Left ventricle myocardium superior (tissue), 1 donor: ENCODE measurements around the gene GK. TPM values are rescaled to one million over a fixed set of nuclear protein-coding genes. Genes with fewer than 3 reads are reported as not detected.
A peak's percentile ranks its signal among the peaks of the same experiment; 100 is the strongest.
"Not testable (repeated sequence)": the region's sequence is repeated elsewhere in the genome, so short reads cannot be mapped to it uniquely, and the experiment has no call there.

Experiments
- ATAC-seq: fragments of 200-7000 bp; cut with Tn5 transposase; one replicate; pipeline ENCODE4 v1.9.1; 2020; ENCODE audit warnings: mild to moderate bottlenecking, moderate library complexity
- DNase-seq: peaks from one replicate; pipeline ENCODE4 v3.0.0-alpha.2; 2020
- intact Hi-C: fragments of 100-400 bp; cut with micrococcal nuclease; formaldehyde crosslinking; loops from one replicate; pipeline ENCODE4 v1.11.0; 2022
- total RNA-seq: library from RNA; stranded (reverse); fragmentation: NEBNext Ultra II Directional; extraction: Animal tissue kit (Norgen Biotek cat#: 25700); gene quantifications from one replicate; pipeline ENCODE4 v1.2.1, GENCODE V29; 2021
- donor health status: DM: no; HTN: yes; CAD: no; lungs with severe emphysema.

Gene GK
- total RNA-seq, 1 donor from 2014 or later: 8.2 TPM

DNA sequence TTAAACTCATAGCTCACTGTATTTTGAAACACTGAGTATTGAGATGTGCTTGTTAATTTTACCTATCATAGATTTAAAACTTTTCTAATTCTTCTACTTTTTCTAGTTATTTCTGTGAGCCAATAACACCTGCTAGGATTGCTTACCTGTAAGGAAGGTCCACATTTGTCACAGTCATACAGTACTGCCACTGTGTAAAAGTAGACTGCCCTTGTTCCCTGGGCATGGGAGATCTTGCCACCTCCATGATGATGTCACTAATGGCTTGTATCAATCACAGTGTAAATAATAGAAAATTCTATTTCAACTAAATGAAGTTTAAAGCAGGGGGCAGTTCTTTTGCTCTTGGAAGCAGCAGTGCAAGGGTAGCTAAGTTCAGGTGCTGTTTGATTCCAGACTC lies 35.9 kb downstream of the GK start:
- intact Hi-C loops: no loop called here
- ATAC-seq (no peak), DNase-seq (no peak)

DNA sequence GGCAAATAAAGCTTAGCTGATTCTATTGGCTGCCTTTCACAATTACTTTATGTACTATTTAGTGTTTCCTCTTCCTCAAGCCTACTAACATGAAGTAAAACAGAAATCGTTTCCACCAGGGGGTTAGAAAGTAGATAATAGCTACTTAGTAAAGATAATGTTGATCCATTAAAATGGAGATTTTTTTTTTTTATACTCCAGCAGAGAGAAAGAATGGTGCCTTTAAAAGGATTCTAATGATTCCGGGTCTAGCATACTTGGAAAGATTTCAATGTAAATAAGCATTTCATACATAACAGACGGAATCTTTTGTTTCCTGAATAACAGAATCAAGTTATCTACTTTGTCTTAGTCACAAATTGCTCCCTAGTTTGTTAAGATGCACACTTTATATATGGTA lies 37.1 kb downstream of the GK start:
- DNase-seq: no peak
- intact Hi-C loops: no loop called here
- ATAC-seq: no peak

DNA sequence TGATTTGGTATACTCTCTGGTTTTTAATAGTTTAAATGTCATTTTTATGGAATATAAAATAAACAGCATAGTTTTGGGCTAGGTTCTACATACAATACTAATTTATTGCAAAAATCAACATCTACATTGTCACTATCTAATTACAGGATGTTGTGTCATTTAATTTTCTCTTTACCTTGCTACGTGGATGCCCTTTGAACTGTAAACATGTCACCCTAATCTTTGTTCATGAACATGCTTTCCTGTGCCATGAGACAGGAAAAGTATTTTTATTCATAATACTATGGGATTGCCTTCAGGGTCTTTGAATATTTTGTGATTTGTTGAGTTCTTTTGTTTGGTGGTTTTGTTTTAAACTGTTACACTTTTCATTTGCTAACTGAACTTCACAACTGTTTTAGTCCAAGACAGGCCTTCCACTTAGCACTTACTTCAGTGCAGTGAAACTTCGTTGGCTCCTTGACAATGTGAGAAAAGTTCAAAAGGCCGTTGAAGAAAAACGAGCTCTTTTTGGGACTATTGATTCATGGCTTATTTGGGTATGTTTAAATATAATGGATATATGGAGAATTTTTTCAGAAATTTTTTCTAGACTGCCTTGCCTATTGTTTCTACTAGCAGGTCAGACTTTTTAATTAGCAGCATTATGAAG lies 40.9 kb downstream of the GK start:
- DNase-seq (no peak), ATAC-seq (no peak)
- intact Hi-C loops: no loop called here

DNA sequence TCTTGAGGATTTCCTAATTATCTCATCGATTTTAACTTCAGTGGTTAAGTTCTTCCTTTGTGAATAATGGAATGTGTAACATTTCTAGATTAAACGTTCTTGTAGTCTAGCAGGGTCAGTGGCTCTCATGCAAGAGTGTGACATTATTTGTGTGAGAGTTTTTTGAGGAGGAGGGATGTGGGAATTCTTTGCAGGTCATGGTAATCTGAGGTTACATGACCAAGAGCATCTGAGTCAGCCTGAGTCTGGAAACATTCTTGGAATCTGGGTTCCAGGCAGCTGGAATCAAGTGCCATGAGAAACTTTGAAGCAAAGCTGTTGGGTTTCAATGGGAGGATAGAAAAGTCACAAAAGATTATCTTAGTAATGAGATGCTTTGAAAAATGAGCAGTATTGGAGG lies 49.5 kb downstream of the GK start:
- ATAC-seq (no peak), DNase-seq (no peak)
- intact Hi-C loops: no loop called here

DNA sequence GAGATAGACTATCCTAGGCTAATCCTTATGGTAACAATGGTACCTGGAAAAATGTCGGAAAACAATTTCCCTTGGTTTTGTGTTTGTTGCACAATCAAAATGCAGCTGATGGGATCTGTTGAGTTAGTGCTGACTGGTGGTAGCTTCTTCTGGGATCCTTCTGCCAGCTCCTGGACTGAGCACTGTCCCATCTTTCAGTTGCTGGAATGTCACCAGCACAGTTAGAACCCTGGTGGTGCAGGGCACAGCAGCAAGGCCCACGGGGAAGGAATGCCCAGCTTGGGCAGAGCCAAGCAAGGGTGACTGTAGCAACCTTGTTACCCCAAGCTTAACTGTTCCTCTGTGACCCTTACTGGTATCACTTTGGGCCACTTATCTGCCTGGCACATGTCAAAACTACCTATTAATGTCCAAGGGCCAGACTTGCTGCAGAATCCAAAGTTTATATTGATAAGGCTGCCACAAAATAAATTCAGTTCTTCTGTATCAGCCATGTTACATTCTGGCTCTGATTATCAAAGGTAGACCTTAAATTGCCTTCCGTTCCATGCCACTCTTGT lies 53.1 kb downstream of the GK start:
- intact Hi-C loops: no loop called here
- ATAC-seq: no peak
- no peak for DNase-seq

DNA sequence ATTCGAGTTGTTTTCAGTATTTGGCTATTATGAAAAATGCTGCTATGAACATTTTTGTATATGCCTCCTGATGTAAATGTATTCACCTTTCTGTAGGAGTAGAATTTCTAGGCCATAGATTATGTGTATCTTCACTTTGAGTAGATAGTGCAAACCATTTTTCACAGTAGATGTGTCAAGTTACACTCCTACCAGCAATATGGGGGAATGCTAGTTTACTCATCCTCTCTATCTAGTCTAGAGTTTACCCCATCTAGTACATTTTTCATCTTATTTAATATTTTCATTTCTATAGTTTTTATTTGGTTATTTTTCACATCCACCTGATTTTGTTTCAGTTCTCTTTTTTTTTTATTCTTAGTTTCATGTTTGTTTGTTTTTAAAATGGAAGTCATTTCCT lies 59.0 kb downstream of the GK start:
- ATAC-seq (no peak), DNase-seq (no peak)
- intact Hi-C loops: loop anchor here (10.0 kb wide), 1 partner anchor 137 kb away; the partner anchor contains the start of gene TASL

DNA sequence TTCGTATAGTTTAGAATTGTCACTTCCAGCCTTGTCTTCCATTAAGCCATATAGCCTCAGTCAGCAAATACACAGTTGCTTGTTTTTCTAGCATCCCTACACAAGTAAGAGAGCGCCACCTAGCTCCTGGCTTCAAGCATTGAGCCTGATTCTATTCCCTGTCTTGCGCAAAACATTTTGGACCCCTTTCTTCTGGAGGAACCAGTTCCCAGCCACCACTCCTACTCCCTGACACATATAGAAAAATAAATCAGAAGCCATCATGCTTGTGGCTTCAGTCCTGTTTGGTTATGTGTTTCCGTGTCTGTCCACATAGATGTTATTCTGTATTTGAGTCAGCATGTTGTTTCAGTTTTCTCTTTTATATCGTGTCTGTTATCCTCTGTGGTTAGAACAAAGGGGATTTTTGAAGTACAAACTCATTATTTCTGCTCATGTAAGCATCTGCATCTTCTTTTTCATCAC lies 59.9 kb downstream of the GK start:
- intact Hi-C loops: loop anchor here (10.0 kb wide), 1 partner anchor 138 kb away; the partner anchor contains the start of gene TASL
- ATAC-seq: no peak
- peak; percentile 25 for DNase-seq

DNA sequence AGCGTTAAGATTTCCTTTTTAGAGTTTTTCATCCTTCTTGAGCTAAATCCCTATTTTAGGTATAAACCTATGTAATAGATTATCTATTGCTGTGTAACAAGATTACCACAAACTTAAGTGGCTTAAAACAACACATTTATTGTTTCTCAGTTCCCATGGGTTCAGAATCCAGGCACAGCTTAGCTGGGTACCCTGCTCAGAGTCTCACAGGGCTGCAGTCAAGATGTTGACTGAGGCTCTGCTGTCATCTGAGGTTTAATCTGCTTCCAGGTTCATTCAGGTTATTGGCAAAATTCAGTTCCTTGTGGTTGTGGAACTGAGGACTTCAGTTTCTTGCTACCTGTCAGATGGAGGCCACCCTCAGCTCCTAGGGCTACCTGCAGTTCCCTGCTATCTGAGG lies 60.9 kb downstream of the GK start:
- intact Hi-C loops: loop anchor here (10.0 kb wide), 1 partner anchor 139 kb away; the partner anchor contains the start of gene TASL
- no peak for DNase-seq
- no peak for ATAC-seq

DNA sequence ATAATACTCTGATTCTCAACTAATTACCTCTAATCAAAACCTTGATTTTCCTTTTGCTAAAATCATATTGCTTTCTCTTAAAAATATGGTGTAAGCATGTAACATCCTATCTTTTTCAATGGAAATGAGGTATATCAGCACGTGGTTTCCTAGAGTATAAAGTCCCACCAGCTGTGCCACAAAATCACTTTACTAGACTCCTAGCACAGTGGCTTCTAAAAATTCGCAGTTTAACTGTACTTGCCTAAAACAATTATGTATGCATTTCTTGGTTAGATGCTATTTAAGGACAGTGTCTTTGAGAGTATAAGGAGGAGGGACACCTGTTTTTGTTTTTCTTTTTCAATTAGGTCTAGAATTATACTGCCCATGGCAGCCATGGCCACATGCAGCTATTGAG lies 62.8 kb downstream of the GK start:
- ATAC-seq: no peak
- intact Hi-C loops: loop anchor here (10.0 kb wide), 1 partner anchor 141 kb away; the partner anchor contains the start of gene TASL
- DNase-seq: no peak

DNA sequence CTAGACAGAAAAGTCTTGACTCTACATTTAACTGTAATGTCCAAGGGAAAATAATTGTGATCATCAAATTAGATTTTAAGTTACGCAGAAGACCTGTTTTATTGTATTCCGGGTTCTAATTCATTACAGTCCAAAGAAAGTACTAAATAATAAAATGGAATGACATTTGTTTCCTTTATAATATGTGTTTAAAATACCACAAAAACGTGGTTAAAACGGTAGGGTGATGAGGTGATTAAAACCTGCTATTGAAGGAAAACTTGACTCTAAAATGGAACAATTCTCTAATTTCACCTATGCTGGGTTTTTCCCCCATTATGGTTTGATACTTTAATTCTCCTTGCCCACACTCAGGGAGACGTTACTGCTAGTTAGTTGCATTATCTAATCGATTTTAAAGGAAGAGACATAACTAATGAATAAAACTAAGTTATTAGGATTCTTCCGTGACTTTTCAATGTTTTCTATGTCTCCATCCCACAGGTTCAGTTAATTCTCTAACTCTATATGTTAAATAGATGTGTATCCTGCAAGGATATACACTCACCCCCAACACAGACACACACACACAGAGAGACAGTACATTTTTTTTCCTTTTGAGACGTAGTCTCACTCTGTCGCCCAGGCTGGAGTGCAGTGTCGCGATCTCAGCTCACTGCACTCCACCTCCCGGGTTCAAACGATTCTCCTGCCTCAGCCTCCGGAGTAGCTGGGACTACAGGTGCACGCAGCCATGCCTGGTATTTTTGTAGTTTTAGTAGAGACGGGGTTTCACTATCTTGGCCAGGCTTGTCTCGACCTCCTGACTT lies 80.8 kb downstream of the GK start:
- intact Hi-C loops: no loop called here
- ATAC-seq: no peak
- no peak for DNase-seq

DNA sequence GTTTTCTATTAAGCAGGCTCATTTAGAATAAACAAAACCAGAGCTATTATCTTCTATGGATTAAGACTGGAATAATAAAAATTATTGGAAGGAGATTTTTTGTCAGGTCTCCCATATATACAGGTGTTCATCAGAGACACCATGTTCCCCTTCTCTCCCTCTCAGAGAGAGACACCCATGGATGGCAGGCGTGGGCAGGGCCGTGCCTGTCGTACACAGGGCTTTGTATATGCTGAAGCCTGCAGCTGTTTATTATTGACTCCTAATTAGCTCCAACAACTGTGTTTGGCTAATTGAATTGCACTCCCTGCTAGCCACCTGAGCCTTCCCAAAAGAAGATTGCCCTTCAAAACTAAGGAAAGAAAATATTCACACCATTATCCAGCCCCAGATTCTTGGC lies 81.6 kb downstream of the GK start:
- DNase-seq: no peak
- no peak for ATAC-seq
- intact Hi-C loops: no loop called here

DNA sequence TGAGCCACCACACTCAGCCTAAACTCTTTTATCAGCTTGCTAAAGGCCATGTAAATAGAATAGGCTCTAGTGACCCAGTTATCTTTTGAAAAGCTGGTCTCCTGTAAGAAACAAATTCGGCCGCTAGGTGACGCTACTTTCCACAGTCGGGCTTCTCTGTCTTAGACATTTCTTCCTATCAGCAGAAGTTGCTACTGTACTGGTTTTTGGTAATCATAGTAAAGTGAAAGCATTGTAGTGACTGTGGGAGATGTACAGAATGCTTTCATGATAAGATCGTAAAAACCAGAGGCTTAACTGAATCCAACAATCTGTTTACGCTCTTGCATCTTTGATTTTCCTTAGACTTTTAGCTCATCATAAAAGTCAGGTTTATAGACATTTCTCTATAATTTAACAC lies 82.6 kb downstream of the GK start:
- intact Hi-C loops: no loop called here
- ATAC-seq (peak; percentile 25), DNase-seq (no peak)

DNA sequence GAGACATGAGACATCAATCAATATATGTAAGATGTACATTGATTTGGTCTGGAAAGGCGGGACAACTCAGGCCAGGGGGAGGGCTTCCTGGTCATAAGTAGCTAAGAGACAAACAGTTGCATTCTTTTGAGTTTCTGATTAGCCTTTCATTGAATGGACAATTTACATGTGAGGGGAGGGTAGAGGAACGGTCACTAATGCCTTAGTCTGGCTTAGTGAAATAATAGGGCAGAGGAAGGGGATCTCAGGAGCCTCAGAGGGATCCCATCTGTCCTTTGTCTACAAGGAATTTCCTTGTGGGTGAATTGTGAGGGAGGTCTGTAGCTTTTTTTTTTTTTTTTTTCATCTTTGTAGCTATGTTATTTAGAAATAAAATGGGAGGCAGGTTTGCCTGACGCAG lies 88.3 kb downstream of the GK start:
- DNase-seq: no peak
- intact Hi-C loops: no loop called here
- no peak for ATAC-seq

DNA sequence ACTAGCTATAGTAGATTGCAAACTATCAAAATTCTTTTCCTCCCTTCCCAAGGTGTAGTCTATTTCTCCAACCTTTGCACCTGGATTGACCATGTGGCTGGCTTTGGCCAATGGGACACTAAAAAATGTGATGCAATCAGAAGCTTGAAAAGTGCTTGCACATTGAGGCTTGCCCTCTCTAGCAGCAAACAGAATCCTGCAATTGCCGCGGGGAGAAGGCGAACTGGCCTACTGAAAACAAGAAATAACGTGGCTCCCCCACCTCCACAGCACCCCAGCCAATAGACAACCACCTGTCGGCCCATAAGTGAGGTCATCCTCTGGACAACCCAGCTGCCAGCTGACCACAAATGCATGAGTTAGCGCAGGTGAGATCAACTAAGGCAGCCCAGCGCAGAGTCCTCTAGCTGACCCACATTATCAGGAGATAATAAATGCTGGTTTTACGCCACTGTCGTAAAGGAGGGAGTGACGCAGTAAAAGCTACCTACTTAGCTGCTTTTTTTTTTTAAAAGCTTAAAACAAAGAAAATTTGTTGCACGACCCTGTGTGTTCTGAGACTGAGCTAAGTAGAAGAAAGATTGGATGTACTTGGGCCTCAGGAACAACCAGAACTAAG lies 95.2 kb downstream of the GK start:
- ATAC-seq (no peak), DNase-seq (no peak)
- intact Hi-C loops: no loop called here

DNA sequence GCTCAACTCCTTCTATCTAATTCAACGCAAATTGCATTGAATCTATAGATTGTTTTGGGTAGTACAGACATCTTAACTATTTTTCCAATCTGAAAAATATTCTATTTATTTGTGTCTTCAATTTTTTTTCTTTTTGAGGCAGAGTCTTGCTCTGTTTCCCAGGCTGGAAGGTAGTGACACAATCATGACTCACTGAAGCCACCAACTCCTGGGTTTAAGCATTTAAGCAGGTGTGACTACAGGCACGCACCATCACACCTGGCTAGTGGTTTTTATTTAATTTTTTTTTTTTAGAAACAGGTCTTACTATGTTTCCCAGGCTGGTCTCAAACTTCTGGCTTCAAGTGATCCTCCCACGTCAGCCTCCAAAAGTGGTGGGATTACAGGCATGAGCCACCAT lies 98.3 kb downstream of the GK start:
- ATAC-seq (no peak), DNase-seq (no peak)
- intact Hi-C loops: no loop called here

DNA sequence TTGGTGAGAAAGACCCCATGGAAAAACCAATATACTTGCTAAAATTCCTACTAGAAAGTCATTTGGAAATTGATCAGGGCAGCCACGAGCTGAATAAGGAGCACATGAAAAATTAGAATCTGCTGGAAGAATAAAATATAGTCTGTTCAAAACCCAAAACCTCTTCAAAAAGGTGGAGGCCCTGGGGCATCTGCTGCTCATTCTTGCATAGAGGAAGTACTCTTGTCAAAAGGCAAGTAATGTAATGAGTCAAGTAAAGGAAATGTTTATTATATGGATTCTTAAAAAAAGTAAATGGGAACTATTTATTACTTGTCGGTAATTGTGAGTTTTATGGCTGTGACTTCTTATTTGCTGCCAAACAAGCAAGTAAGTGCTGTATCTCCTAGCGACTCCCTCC lies 109.5 kb downstream of the GK start:
- DNase-seq: no peak
- intact Hi-C loops: no loop called here
- no peak for ATAC-seq

DNA sequence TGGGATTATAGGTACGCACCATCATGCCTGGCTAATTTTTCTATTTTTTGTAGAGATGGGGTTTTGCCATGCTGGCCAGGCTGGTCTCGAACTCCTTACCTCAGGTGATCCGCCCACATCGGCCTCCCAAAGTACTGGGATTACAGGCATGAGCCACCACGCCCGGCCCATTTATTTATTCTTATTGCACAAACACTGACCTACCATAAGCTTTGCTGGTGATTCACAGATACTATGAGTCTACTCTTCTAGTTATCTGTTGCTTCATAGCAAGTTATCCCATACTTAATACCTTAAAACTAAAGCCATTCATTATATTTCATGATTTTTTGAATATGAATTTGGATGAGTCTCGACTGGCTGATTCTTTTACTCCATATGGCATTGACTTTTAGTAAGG lies 120.5 kb downstream of the GK start:
- ATAC-seq, DNase-seq, intact Hi-C loops: not testable (repeated sequence)

DNA sequence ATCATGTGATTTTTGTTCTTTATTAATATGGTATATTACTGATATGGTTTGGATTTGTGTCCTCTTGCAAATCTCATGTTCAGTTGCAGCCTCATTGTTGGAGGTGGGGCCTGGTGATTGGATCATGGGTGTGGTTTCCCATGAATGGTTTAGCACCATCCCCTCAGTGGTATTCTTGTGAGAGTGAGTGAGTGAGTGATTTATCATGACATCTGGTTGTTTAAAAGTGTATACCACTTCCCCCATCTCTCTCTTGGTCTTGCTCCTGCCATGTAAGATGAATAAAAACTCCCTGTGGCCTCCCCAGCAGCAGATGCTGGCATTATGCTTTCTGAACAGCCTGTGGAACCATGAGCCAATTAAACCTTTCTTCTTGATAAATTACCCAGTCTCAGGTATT lies 124.4 kb downstream of the GK start:
- DNase-seq: no peak
- no peak for ATAC-seq
- intact Hi-C loops: no loop called here

DNA sequence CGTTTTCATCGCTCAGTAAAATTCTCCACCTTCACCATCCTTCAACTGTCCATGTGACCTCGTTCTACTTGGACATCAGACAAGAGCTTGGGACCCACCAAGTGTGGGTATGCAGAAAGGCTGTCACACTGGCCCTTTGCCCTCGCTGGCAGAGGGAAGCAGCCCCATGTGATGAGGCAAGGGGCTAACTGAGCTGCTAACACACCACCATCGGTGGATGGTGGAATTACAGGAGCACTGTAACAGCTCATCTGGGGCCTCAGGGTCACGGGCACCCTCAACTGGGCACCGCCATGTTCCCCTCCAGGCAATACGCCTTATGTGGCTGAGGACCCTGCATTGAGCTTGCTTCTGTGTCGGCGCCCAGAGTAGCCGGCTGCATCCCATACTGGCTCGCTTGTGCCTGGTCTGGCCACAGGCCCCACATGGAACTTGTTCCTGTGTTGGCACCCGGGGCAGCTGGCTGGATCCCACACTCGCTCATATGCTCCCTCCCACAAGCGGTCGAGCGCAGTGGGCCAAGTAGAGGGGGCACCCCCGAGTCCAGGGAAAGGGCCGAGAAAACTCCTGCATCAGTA lies 126.3 kb downstream of the GK start:
- DNase-seq (no peak), ATAC-seq (no peak)
- intact Hi-C loops: no loop called here
